GM21423 (cell line): ENCODE measurements around the gene FBXL22.

Experiments
- ATAC-seq: cut with Tn5 transposase; IDR thresholded peaks from one replicate; pipeline ENCODE4 v1.9.1; 2021; ENCODE audit warnings: mild to moderate bottlenecking, moderate library complexity; ENCODE audit not compliant: unreplicated experiment

Gene FBXL22

GRCh38 chr15:63593705-63594671 lies 3.2 kb upstream of the FBXL22 start:
- ATAC-seq = no peak

DNA sequence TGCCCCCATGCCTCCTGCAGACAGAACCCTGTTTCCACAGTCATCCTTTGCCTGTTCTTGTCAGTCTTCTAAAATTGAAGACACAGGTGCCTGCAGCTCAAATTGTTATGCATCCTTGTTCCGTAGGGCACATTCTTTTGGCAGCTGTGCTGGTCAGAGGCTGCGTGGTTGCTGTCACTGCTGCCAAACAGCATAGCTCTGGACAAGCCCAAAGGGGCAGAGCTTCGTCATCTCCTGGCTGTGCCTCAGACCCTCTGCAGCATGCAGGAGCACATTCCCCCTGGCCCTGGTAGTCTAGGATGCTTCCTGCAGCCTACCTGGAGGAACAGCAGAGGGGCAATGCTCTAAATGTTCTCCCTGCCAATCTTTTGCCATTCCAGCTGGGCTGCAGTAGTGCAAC lies 2.1 kb upstream of the FBXL22 start:
- ATAC-seq = no peak

DNA sequence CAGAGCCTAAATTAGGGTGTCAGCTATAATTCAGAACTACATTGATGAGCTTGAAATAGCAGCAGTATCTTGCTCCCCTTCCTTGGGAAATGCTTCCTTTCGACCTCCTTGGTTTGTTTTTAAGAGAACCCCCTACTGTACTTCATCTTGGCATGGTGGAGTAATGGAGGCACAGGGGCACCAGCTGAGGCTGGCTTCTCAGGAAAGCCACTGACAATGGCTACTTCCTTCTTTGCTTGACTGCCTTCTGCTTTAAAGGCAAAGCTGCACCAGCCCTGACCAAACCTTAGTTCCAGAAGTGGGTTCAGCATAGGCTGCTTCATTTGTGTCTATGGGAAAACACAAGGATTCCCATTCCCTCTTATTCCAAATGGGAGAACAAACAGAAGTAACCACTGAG lies 1.5 kb upstream of the FBXL22 start:
- ATAC-seq = no peak

- ATAC-seq = no peak
Observed at GRCh38 chr15:63596676-63597037, 530 bp upstream of the FBXL22 start.

- ATAC-seq = no peak
Observed at GRCh38 chr15:63597821-63598220, 634 bp downstream of the FBXL22 start.

GRCh38 chr15:63598473-63599400 lies 1.6 kb downstream of the FBXL22 start:
- ATAC-seq = no peak

GRCh38 chr15:63599401-63600000 lies 2.3 kb downstream of the FBXL22 start:
- ATAC-seq = no peak

GRCh38 chr15:63600001-63600615 lies 2.9 kb downstream of the FBXL22 start:
- ATAC-seq = peak; percentile 10

DNA sequence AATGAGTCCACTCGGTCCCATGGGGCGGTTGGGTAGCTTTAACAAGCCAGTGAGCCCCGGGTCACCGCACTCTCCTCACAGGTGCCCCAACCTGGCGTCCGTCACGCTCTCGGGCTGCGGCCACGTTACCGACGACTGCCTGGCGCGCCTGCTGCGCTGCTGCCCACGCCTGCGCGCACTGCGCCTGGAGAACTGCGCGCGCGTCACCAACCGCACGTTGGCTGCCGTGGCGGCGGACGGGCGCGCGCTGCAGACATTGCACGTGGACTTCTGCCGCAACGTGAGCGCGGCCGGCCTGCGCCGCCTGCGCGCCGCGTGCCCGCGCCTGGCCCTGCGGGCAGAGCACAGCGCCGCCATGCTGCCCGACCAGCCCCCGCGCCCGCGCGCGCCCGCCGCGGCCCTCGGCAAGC lies 3.4 kb downstream of the FBXL22 start:
- peak; percentile 65 for ATAC-seq

GRCh38 chr15:63601026-63601703 lies 4.0 kb downstream of the FBXL22 start:
- ATAC-seq = peak; percentile 18

DNA sequence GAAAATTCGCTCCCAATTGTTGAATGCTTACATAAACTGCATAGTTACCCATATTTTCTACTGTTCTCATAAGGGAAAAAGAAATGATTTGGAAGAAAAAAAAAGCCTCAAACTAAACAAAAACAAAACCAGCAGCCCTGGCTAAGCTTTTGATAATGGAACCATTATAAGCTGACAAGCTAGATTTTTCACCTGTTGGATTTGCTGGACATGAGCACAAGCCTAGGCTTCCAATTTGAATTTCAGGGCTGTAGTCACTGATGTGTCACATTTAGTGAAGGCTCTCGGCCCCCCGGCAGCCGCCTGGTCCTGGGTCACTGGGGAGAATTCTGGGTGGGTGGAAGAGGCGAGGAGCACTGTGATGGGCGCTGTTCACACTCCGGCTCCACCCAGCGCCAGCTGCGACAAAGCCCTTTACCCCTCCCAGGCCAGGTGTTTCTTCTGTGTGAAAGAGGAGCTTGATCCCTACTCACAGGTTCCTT lies 4.6 kb downstream of the FBXL22 start:
- ATAC-seq = no peak

GRCh38 chr15:63602595-63602994 lies 5.4 kb downstream of the FBXL22 start:
- ATAC-seq = no peak

GRCh38 chr15:63603516-63603915 lies 6.3 kb downstream of the FBXL22 start:
- no peak for ATAC-seq

DNA sequence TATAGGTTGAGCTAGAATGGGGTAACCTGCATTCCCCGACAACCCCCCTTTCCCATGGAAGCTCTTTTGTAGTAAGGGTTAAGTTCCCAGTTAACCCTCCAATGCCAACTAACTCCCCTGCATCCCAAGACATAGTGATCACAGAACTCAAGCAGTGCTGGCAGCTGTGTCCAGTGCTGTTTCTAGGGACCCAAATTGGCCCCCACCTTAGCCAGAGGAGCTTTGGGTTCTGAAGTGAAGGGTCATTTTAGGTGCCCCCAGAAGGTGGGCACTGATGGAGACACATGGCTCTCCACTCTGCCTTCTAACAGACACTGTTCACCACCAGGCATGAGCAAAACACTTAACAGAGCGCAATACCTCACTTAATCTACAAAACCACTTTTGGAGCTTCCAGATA lies 7.1 kb downstream of the FBXL22 start:
- no peak for ATAC-seq

DNA sequence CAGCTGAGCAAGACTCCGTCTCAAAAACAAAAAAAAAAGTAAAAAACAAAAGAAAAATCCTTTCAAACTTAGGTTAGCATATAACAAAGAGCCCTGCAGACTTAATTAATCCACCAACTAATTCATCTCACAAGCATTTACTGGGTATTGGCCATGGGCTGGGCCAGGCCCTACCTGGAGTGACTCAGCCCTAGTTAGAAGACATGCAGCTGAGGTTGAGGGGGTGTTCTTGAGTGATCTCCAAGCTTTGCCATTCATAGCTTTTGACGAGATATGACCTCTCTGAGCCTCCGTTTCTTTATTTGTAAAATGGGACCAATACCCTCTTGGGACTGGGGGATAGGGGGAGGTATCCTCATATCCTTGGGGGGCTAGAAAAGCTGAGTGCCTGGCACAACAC lies 7.8 kb downstream of the FBXL22 start:
- no peak for ATAC-seq

DNA sequence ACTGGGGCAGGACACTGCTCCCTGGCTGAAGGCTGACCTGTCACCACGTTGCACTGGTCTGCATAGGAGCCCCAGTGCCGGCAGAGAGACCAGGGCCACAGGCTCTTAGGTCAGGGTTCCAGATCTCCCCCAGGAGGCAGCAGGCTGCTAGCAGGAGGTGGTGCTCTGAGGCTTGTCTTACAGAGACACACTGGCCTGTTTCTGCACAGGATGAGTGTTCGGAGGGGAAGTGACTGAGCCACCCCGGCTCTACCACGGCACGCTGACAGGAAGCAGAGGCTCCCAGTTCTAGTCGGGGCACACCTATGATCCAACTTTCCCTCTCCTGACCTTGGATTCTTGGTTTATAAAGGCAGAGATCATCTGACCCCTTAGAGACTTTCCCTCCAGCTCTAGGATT lies 8.6 kb downstream of the FBXL22 start:
- ATAC-seq = no peak

DNA sequence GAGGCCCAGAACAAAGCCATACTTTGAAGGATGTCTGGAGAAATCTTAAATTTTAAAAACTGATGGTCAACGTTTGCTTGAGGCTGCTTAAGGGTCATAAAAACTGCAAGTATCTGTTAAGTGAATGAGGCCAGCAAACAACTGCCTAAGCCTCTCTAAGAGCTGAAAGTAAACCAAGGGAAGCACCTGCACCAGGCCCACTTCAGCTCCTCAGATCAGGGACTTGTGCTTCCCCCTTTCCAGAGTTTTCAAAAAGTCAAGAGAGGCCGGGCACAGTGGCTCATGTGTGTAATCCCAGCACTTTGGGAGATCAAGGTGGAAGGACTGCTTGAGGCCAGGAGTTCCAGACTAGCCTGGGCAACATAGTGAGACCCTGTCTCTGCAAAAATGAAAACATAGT lies 9.1 kb downstream of the FBXL22 start:
- ATAC-seq = no peak

DNA sequence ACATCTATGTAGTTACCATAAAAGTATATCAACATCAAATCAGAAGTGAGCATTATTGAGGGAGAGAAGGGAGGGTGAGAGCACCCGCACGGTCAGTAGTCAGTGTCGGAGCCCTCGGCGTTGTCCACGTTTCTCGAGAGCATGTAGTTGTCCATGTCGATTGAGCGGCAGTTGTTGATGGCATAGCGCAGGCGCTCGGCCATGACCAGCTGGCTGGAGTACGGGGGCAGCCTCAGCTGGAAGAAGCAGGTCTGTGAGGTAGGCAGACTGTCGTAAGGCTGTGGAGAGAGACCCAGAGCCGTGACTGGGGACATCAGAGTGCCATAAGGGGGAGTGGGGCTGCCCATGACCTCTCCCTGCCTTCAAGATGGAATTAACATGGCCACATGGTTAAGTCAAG lies 11.8 kb downstream of the FBXL22 start:
- no peak for ATAC-seq

- no peak for ATAC-seq
Observed at GRCh38 chr15:63609448-63609847, 12.3 kb downstream of the FBXL22 start.

- peak; percentile 65 for ATAC-seq
Observed at GRCh38 chr15:63610209-63610841, 13.1 kb downstream of the FBXL22 start.
